Fibroblast of skin of back (primary cell): Measurements from ENCODE around the gene PCNX4.

Source experiments
- DNase-seq: peaks from one replicate; pipeline ENCODE4 v3.0.0-alpha.2; 2013

The PCNX4 gene

DNA sequence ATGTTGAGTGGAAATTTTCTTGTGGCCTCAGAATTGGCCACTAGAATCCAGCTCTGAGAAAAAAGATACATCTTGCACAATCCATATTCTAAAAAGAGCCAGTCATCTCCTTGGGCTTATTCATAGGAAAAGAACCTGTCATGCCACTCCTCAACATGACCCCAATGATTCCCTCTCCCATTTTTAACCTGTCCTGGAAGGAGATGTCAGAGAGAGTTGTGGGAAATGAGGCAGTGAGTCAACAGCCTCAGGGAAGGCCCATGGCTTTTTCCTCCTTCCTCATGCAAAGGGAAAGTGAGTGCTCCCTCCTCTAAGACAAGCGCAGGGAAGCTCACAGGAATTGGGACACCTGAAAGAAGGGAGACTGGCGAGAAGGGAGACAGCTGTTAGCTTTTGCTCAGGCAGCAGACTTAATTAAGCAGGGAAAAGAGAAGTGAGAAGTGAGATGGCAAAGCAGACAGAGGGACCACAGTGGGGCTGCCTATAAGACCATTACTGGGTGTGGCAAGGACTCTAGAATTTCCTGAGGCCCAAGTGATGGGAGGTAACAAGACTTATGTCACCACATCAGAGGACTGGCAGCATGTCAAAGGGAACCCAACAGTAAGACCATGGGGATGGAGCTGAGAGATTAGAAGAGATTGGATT, 83.7 kb downstream of the PCNX4 start:
- no peak for DNase-seq

DNA sequence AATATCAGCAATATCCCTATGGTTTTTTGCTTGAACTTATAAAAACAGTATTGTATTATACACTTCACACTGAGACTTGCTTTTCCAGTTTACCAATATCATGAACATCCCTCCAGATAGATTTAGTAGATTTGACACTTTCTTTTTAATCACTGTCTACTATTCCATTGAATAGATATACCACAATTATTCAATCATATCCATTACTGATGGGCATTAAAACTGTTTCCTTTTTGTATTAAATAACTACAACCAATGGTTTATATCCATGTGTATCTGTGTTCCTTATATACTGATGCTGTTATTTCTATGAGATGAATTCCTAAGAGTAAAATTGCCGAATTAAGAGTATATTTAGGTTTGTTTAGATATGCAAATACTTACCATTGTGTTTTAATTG, 86.4 kb downstream of the PCNX4 start:
- no peak for DNase-seq

DNA sequence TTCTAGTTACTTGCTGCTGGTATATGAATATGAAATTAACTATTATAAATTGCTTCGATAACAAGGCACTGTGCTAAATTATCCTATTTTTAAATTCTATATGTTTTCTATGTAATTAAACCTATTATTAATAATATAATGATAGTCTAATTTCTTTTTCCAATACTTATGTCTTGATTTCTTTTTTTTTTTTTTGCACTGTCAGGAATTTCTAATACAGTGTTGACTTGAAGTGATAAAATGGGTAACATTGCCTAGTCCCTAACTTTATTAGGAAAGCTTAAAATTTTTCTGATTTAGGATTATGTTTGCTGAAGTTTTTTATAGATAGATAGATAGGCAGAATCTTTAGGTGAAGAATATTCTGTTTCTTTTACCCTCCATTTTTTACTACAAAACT, 87.1 kb downstream of the PCNX4 start:
- DNase-seq, result no peak

DNA sequence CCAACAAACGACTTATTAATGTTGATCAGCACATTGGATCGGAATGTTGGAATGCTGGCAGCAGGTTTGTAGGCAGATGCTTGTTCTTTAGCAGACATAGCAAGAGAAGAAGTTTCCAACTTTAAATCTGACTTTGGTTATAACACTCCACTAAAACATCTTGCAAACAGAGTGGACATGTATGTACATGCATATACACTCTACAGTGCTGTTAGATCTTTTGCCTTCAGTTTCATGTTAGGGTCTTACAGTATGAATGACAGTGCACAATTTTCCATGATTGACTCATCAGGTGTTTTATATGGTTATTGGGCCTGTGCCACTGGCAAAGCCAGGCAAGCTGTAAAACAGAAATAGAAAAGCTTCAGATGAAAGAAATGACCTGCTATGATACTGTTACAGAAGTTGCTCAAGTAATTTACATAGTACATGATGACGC, 87.7 kb downstream of the PCNX4 start:
- peak; percentile 32 for DNase-seq

DNA sequence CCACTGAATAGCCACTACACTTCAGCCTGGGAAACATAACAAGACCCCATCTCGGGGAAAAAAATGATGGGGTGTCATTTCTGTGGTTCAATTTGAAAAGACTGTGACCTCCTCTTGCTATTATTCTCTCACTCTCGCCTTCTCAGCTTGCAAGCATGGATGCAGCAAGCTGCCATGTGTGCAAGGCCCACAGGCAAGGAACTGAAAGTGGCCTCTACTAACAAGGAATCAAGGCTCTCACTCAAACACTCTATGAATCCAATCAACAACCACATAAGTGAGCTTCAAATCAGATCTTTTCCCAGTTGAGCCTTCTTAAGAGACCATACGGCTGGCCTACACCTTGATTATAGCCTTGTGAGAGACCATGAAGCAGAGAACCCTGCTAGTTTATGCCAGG, 91.4 kb downstream of the PCNX4 start:
- DNase-seq, result no peak

DNA sequence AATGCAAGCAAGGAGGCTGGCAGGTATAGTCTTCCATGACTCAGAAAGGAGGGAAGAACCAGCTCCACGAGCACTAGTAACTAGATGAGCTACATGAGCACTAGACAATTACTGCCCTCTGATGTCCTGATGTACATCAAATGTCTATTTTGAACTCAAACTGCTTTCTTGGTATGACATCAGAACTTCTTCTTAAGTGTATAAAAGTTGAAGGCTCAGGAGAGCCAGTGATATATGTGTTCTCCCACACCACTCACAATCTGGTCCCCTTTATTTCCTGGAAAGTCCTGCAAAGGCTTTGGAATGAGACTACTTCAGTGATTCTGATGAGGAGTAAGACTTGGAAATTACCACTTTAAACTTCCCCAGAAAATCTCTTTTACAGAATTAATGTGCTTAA, 92.0 kb downstream of the PCNX4 start:
- DNase-seq, result no peak

DNA sequence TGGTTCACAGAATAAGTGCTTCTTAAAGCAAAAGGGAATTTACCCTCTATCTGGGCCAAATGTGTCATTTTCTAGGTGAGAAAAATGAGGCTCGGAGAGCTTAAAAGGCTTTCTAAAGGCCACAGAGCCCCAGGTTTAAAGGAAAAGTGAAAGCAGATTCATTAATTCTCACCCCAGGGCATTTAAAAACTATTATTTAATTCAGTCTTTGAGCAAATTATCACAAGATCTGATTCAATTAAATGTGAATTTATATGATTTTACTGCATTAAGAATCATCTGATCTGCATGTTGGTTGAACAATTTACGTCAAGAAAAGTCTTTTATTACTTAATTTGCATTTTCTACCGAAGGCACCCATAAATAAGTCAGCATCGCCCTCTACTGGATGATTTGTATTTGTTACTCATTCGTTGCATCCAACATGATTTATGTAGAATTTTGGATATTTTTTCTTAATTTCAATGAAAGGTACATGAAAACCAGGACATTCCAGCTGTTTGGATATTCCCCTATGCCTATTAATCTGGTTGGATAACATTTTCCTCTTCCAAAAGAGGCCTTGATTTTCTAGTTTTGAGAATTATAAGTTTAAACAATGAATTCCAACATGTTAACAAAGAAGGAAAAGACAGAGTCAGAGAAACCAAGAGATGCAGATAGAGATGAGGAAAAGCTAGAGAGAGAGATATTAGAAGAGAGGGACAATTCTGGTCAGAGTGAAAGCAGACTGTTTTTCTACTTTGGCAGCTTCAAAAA, 92.6 kb downstream of the PCNX4 start:
- peak; percentile 66 for DNase-seq

DNA sequence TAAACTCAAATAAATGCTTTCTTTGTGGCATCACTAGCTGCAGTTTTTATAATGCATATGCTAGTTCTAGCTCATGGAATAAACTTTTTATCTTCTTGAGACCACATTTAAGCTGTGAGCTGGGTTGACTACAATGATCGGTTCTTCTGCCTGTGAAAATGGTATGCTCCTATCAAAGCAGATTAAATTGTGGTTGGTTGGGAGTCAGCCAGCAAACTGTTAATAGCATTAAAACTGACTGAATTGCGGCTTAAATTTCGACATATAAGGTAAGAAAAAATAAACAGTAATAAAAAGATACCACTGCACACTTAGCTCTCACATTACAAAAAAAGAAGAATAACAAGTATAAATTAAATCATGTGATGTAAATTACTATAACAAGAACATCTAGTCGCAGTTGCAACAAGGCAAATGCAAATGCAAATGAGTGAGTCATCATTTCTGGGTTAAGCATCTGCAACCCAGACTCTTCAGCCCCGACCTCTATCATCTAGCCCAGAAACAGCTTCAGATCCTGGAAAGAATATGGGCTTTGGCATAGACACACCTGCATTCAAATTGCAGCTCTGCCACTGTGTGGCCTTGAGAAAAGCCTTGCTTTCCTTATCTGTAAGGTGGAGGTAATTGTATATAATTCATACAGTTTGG, 93.3 kb downstream of the PCNX4 start:
- no peak for DNase-seq

DNA sequence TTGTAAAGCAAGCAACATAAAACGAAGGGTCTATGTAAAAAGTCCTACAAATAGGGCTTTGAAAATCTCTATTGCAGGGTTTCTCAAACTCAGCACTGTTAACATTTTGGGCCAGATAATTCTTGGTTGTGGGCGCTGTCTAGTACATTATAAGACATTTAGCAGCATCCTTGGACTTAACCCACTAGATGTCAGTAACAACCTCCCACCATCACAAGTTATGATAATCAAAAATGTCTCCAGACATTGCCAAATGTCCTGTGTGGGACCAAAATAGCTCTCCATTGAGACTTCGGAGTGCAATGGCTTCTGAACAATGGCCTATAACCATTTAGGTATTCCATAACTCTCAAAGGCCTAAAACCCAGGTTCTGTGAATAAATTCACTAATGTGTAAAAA, 96.4 kb downstream of the PCNX4 start:
- peak; percentile 12 for DNase-seq

DNA sequence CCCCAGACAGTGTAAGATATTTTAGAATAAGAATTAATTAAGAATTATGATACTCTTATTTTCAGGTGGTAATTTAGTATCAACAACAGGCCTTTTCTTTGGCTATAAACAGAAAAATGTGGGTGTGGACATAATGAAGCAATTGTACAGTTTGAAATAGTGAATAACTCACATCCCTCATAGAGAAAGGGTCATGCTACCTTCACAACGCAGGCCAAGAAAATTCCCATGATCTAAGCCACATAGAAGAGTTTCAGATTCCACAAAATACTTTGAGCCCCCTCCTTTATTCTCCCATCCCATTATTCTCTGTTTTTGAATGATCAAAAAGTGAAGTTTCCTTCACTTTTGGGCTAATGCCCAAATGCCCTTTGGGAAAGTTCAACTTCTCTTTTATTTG, 97.0 kb downstream of the PCNX4 start:
- no peak for DNase-seq

DNA sequence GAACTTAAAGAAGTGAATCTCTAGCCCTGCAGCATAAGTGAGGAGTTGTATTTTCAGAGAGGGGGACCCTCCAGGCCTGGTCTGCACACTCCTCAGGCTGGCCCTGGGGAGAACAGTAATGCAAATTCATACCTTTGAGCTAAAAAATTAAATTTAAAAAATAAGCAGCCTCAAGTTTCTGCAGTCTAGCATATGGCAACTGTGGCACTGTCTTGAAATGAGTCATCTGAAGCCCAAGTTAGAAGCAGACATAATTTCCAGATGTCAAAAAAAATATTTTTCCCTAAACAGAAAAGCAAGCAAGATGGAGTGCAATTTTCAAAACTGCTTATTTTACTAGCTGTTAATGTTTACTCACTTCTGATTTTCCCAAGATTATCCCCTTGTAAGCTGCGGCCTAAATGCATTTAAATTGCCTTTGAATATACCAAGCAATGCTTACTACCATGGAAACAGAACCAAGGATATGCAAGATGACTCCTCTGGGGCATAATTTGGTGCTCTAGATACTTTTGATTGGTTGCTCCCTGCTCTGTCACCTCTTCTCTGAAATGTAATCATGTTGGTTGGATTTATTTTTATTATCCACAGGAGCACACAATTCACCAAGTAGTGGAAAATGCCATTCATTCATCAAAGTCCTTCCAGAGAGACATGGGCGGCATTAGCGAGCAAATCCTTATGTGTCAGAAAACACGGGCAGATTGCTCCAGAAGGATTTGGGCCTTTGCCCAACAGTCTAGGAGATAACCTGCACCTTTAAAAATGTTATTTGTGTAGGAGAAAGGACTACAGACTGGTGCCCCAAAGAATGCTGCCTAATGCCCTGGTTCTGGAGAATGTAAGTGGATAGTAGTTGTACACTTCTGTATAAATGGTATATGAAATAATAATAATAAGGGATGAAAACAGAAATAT, 98.5 kb downstream of the PCNX4 start:
- DNase-seq, result no peak

DNA sequence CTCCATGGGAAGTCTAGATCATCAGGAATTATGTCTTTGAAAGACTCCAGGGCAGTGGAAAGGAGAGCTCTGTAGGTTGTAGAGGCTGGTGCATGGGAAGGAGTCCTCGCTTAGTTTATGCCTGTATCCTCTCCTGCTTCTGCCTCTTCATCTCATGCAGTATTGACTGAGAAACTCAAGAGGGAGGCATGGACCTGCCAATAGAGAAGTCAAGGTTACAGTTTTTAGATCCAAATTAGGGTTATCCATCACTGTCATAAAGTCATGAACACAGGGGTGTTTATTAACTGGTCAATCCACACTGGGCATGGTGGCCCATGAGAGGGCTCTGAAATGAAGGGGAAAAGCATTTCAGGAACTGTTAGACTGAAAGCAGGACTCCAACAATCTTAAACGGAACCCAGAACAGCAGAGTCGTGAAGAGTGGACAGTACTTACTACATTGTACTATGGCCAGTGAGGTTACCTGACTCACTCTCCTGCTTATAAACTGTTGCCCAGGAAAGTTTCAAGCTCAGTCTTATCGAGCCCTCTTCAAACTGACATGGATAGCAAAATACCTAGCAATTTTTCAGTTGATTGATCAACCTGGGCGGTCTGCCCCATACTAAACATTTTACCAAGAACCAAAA, 103.6 kb downstream of the PCNX4 start:
- no peak for DNase-seq

DNA sequence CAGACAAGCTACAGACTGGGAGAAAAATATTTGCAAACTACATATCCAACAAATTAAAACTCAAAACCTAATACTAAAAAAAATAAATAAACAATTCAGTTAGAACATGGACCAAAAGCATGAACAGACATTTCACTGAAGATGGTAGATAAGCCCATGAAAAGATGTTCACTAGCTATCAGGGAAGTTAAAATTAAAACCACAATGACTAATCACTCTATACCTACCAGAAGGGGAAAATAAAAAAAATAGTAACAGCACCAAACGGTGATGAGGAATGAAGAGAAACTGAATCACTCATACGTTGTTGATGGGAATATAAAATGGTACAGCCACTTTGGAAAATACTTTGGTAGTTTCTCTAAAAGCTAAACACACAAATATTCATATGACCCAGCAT, 104.6 kb downstream of the PCNX4 start:
- DNase-seq, result no peak

DNA sequence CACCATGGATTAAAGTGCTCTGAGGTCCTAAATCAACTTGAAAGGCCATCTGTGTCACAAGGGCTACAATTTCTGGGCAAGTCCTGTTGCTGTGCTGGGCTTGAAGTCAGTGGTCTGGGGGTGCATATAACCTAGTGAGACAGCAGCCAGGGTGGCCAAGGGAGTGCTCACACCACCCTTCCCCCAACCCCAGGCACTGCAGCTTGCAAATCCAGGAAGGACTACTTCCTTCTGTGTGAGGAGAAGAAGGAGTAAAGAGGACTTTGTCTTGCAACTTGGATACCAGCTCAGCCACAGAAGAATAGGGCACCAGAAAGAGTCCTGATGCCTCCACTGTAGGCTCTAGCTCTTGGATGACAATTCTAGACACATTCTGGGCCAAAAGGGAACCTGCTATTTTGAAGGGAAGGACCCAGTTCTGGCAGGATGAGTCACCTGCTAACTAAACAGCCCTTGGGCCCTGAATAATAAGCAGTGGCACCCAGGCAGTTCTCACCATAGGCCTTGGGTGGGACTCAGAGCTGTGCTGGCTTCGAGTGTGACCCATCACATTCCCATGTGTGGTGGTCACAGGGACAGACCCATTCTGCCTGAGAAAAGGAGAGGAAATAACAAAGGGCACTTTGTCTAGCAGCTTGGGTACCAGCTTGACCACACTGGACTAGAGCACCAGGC, 106.0 kb downstream of the PCNX4 start:
- DNase-seq, result peak; percentile 48

DNA sequence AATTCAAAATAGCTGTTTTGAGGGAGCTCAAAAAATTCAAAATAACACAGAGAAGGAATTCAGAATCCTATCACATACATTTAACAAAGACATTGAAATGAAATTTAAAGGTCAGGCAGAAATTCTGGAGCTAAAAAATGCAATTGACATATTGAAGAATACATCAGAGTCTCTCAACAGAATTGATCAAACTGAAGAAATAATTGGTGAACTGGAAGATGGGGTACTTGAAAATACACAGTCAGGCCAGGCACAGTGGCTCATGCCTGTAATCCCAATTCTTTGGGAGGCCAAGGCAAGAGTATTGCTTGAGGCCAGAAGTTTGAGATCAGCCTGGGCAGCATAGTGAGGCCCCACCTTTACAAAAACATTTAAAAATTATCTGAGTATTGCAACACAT, 107.6 kb downstream of the PCNX4 start:
- no peak for DNase-seq

DNA sequence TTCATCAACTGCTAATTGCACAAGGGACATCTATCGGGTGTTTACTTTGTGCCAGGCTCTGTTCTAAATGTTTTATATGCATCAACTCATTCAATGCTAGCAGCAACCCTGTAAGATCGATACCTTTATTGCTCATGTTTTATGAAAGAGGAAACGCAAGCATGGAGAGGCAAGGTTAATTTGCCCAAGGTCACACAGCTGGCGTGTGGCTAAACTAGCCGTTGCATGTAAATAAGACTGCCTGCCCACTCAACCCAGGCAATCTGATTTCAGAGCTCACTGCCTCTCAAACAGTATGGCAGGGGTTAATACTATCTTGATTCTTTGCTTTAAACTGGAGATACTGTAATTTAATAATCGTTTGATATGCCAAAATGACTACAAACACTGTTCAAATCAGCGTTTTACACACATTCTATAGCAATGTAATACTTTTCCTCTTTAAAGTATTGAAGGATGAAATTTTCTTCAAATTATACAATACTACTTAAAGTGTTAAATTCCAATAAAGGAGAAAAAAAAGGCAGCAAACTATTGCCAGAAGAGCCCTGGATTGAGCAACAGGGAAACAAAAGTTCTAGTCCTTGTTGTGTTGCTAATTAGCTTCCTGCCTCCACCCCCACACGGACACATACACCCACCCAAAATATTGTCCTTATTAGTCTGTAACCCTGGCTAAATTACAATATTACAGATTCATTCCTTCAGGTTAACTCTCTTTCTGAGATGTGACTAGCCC, 112.5 kb downstream of the PCNX4 start:
- DNase-seq, result no peak

DNA sequence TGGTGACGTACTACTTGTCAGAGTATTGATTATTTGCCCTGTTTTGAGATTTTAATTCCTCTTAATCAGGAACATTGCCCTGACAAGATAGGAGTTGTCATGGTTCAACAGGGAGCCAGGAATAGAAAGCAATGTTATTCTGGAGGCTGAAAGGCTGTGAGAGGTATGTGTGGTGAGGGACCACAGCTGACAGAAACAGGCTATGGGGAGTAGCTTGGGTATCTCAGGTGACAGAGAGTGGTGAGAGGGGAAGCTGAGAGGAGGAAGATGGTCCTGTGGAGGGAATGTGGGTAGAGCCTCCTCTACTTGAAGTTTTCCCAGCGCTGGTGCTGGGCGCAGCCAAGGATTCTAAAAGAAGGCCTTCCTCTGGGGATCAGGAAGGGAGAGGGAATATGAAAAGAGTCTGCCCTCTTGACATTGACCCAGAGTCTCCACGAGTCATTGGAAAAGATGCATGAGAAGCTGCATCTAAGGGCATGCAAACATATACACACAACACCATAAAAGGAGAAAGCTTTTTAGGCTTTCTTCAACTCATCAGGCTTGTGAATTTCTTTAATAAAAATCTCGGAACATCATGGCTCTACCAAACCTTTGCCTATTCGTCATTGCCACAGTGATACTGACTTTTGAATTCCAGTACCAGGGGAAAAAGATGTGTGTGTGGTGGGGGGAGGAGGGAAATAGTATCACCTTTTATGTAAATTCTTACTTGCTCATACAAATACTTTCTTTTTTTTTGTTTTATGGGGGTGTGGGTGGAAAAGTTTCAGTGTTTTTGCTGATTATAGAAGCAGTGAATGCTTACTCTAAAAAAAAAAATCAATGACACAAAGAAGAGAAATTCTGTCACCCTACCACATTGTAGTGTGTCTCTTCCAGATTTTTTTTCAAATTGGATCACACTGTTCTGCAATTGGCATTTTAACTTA, 113.4 kb downstream of the PCNX4 start:
- no peak for DNase-seq

DNA sequence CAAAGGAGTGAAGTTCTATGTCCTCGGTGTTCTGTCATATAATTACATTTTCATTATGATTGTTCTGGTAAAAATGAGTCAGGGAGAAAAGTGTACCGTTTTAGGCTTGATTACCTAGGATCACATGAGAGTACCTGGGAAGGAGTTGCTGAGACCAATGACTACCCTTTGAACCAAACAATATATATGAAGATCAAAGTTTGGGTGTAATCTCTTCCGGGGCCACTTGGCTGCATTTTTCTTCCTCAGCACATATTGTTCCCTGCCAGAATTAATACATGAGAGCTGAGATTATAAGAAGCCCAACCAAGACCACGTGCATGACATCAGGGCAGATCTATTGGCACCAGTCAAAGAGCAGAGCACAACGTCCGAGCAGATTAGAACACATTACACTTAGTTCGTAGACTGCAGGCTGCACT, 114.5 kb downstream of the PCNX4 start:
- no peak for DNase-seq

DNA sequence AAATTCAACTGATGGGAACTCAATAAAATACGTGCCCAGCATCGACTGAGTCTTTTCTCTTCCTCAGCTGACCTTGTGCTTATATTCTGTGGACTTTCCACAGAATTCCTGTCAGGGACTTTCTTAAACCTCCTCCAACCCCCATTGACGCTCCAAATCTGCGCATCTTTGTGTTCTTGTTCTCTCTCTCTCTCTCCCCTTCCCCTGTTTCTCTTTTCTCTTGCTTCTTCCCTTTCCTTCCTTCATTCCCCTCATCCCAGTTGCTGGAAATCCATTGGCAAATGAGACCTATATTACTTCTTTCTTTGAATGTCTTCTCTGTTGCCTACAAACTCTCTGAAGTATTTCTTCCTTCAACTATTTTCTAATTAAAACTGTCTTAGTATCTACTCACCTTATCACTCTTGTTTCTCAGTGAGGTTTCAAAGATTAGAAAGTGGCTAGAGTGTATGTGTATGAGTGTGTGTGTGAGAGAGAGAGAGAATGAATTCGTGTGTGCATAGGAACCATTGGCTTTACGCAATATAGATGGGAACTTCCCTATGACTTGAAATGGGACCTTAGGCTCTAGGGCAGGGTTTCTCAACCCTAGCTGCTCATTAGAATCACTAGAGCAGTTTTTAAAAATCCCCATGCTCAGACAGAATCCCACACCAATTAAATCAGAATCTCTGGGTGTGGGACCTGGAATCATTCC, 115.3 kb downstream of the PCNX4 start:
- no peak for DNase-seq
